GM23338 (cell line): Measurements from ENCODE around the gene XXYLT1. TPM values are rescaled to one million over a fixed set of nuclear protein-coding genes. Genes with fewer than 3 reads are reported as not detected.

Experiments
- ATAC-seq: fragments of 200-7000 bp; cut with Tn5 transposase; 3 replicates; pipeline ENCODE4 v1.9.1; 2020
- DNase-seq: peaks from one replicate; pipeline ENCODE4 v3.0.0-alpha.2; 2015; ENCODE audit warnings: low spot score
- H2AFZ ChIP-seq: fragments of 200-600 bp; sonication (generic); 2 replicates; pipeline ENCODE4 v1.8.0; 2016; ENCODE audit warnings: antibody characterized with exemption, mild to moderate bottlenecking, moderate library complexity
- H3F3A ChIP-seq: fragments of 200-600 bp; sonication (generic); replicated peaks from 2 replicates; pipeline ENCODE4 v1.8.0; 2017; ENCODE audit warnings: antibody characterized with exemption, mixed run types, low read depth
- H3K27ac ChIP-seq: fragments of 200-600 bp; sonication (generic); 2 replicates; pipeline ENCODE4 v1.6.1; 2016; ENCODE audit warnings: low read depth
- H3K27me3 ChIP-seq: fragments of 200-600 bp; sonication (generic); 2 replicates; pipeline ENCODE4 v1.8.0; 2016; ENCODE audit warnings: mild to moderate bottlenecking, mixed run types, moderate library complexity; ENCODE audit not compliant: insufficient read depth
- H3K36me3 ChIP-seq: fragments of 200-600 bp; sonication (generic); 2 replicates; pipeline ENCODE4 v1.8.0; 2016; ENCODE audit warnings: mild to moderate bottlenecking; ENCODE audit not compliant: insufficient read depth
- H3K4me1 ChIP-seq: fragments of 200-600 bp; sonication (generic); 2 replicates; pipeline ENCODE4 v1.8.0; 2016; ENCODE audit warnings: mild to moderate bottlenecking, moderate library complexity; ENCODE audit not compliant: insufficient read depth
- H3K4me2 ChIP-seq: fragments of 200-600 bp; sonication (generic); 2 replicates; pipeline ENCODE4 v1.7.1; 2017; ENCODE audit warnings: mixed run types
- H3K4me3 ChIP-seq: fragments of 200-600 bp; sonication (generic); 2 replicates; pipeline ENCODE4 v1.6.1; 2016; ENCODE audit warnings: mixed run types
- H3K79me2 ChIP-seq: fragments of 200-600 bp; sonication (generic); replicated peaks from 2 replicates; pipeline ENCODE4 v1.8.0; 2017; ENCODE audit warnings: mild to moderate bottlenecking; ENCODE audit not compliant: insufficient read depth
- H3K9me2 ChIP-seq: fragments of 200-600 bp; sonication (generic); 2 replicates; pipeline ENCODE4 v1.8.0; 2017; ENCODE audit not compliant: insufficient read depth
- H4K20me1 ChIP-seq: fragments of 200-600 bp; sonication (generic); replicated peaks from 2 replicates; pipeline ENCODE4 v1.8.0; 2017; ENCODE audit warnings: mild to moderate bottlenecking; ENCODE audit not compliant: insufficient read depth
- H3K27ac Mint-ChIP-seq: 2 replicates; pipeline ENCODE4 v1.8.0; 2020; ENCODE audit warnings: inconsistent platforms, mild to moderate bottlenecking, moderate library complexity, mixed read lengths
- H3K27me3 Mint-ChIP-seq: 3 replicates; pipeline ENCODE4 v1.8.0; 2022; ENCODE audit warnings: low read depth, mild to moderate bottlenecking, moderate library complexity, mixed read lengths, inconsistent platforms; ENCODE audit not compliant: insufficient read depth, poor library complexity
- H3K36me3 Mint-ChIP-seq: 3 replicates; pipeline ENCODE4 v1.8.0; 2021; ENCODE audit warnings: low read depth, mild to moderate bottlenecking, inconsistent platforms, moderate library complexity, mixed read lengths
- H3K4me1 Mint-ChIP-seq: 3 replicates; pipeline ENCODE4 v1.8.0; 2020; ENCODE audit warnings: mild to moderate bottlenecking, inconsistent platforms, mixed read lengths
- H3K4me3 Mint-ChIP-seq: 3 replicates; pipeline ENCODE4 v1.8.0; 2021; ENCODE audit warnings: moderate library complexity, mild to moderate bottlenecking, inconsistent platforms, mixed read lengths
- H3K9me3 Mint-ChIP-seq: 3 replicates; pipeline ENCODE4 v1.8.0; 2020; ENCODE audit warnings: moderate library complexity, mild to moderate bottlenecking, inconsistent platforms, mixed read lengths
- CREB1 ChIP-seq: fragments of 250-450 bp; sonication (Bioruptor Pico); IDR thresholded peaks from 2 replicates; pipeline ENCODE4 v1.5.0; 2020; ENCODE audit warnings: low read depth, mild to moderate bottlenecking, moderate library complexity
- CTCF ChIP-seq, 2 experiments: fragments of 200-600 bp in 1 of 2; sonication (generic) in 1 of 2; conservative IDR thresholded peaks; 2 replicates each; pipeline versions ENCODE4 v1.5.1 to v1.6.1; 2016 to 2017; ENCODE audit warnings: antibody characterized with exemption in 2 of 2, low read depth in 2 of 2, mild to moderate bottlenecking in 2 of 2, moderate library complexity in 1 of 2
- EZH2 ChIP-seq: fragments of 200-600 bp; sonication (generic); IDR thresholded peaks from one replicate; pipeline ENCODE4 v1.8.0; 2017; ENCODE audit warnings: antibody characterized with exemption, mild to moderate bottlenecking, low read depth; ENCODE audit not compliant: unreplicated experiment
- EZH2phosphoT487 ChIP-seq: fragments of 200-600 bp; sonication (generic); IDR thresholded peaks from one replicate; pipeline ENCODE4 v1.8.1; 2018; ENCODE audit warnings: antibody characterized with exemption; ENCODE audit not compliant: unreplicated experiment
- JUNB ChIP-seq: IDR thresholded peaks from one replicate; pipeline ENCODE4 v1.6.1; 2016; ENCODE audit warnings: antibody characterized with exemption; ENCODE audit not compliant: unreplicated experiment
- POLR2AphosphoS5 ChIP-seq: IDR thresholded peaks from 2 replicates; pipeline ENCODE4 v1.6.1; 2016; ENCODE audit warnings: antibody characterized with exemption, low read depth
- REST ChIP-seq: IDR thresholded peaks from one replicate; pipeline ENCODE4 v1.6.1; 2018; ENCODE audit warnings: antibody characterized with exemption; ENCODE audit not compliant: unreplicated experiment
- STAT1 ChIP-seq: IDR thresholded peaks from one replicate; pipeline ENCODE4 v1.6.1; 2016; ENCODE audit warnings: antibody characterized with exemption; ENCODE audit not compliant: unreplicated experiment
- ZNF114 ChIP-seq: fragments of 250-450 bp; sonication (Bioruptor Pico); IDR thresholded peaks from 2 replicates; pipeline ENCODE4 v1.5.0; 2020; ENCODE audit warnings: mild to moderate bottlenecking, moderate library complexity
- ZNF331 ChIP-seq: fragments of 250-450 bp; sonication (Bioruptor Pico); IDR thresholded peaks from 2 replicates; pipeline ENCODE4 v1.5.0; 2020; ENCODE audit warnings: low read depth, mild to moderate bottlenecking, moderate library complexity
- ZNF462 ChIP-seq: fragments of 250-450 bp; sonication (Bioruptor Pico); IDR thresholded peaks from 2 replicates; pipeline ENCODE4 v1.5.0; 2020; ENCODE audit warnings: mild to moderate bottlenecking, moderate library complexity
- polyA plus RNA-seq: library from polyadenylated mRNA; unstranded; fragments of >200 nt; fragmentation: Nextera tagmentation; extraction: Ambion mirVana; gene quantifications from 2 replicates; pipeline ENCODE4 v1.2.1, GENCODE V29; 2016
- total RNA-seq: library from RNA; depleted of rRNA; stranded (reverse); fragments of >200 nt; shearing (Covaris generic); gene quantifications from 2 replicates; pipeline ENCODE4 v1.2.3, GENCODE V29; 2014

Gene XXYLT1
- total and polyA plus RNA-seq, 2 experiments from 2014 or later, result 13.5 to 34.8 TPM

- no peak for TF ChIP-seq POLR2AphosphoS5
These were observed 135.0 kb downstream of the XXYLT1 start (continued) for GRCh38 chr3:195135917-195136316.

- Histone ChIP-seq H3K4me2 (no peak overlapping the region), H3K36me3 (no peaks in the 10 kb centered on the region), H3K27ac (no peak overlapping the region), H3K9me2 (no peaks in the 10 kb centered on the region), H3K27me3 (no peaks in the 10 kb centered on the region), H2AFZ (no peak overlapping the region), H4K20me1 (no peaks in the 10 kb centered on the region), H3K4me1 (no peaks in the 10 kb centered on the region; the same call in 1 of the 2 replicates), H3K4me3 (no peak overlapping the region), H3K79me2 (no peaks in the 10 kb centered on the region; the same call in 1 of the 2 replicates), H3F3A (no peaks in the 10 kb centered on the region)
- Mint-ChIP-seq H3K4me1 (peaks cover 12% of the 10 kb centered on the region), H3K27ac (0 out of 2 replicates have a peak overlapping the region, but pooled peaks have one; percentile 7), H3K27me3 (peaks cover 3% of the 10 kb centered on the region), H3K36me3 (no peaks in the 10 kb centered on the region), H3K4me3 (no peak overlapping the region), H3K9me3 (no peaks in the 10 kb centered on the region)
- TF ChIP-seq EZH2phosphoT487, result no peak
- no peak for TF ChIP-seq EZH2
- TF ChIP-seq ZNF331 (CRISPR knock-in tag), result no peak
- TF ChIP-seq ZNF462 (CRISPR knock-in tag), result no peak
- TF ChIP-seq CTCF (conservative IDR thresholded peaks at IDR 0.05; ENCODE audit: low read depth in 2 of 2), result no peak
- no peak for TF ChIP-seq JUNB
- TF ChIP-seq CREB1 (CRISPR knock-in tag), result no peak
- no peak for TF ChIP-seq ZNF114 (CRISPR knock-in tag)
- no peak for TF ChIP-seq REST
- no peak for TF ChIP-seq STAT1
- no peak for TF ChIP-seq POLR2AphosphoS5
- no peak for DNase-seq
- no peak for ATAC-seq
These were observed 136.5 kb downstream of the XXYLT1 start for GRCh38 chr3:195134431-195134830.
